HEK293 (cell line): Measurements from ENCODE around the gene PBXIP1.

Experiments used
- TCF7L2 ChIP-seq: IDR thresholded peaks from 2 replicates; pipeline ENCODE4 v1.6.1; 2011; ENCODE audit warnings: low read depth, mild to moderate bottlenecking, inconsistent platforms, low read length, moderate library complexity, borderline replicate concordance
- ZNF114 ChIP-seq: fragments of 450-650 bp; formaldehyde crosslinking; IDR thresholded peaks from 2 replicates; pipeline ENCODE4 v1.5.0; 2017; ENCODE audit warnings: missing biosample characterization, missing genetic modification characterization
- TF ChIP-seq, protein P1 (sequence below): fragments of 450-650 bp; formaldehyde crosslinking; IDR thresholded peaks from 2 replicates; pipeline ENCODE4 v1.5.1; 2016; ENCODE audit warnings: missing biosample characterization, missing genetic modification characterization

DNA sequence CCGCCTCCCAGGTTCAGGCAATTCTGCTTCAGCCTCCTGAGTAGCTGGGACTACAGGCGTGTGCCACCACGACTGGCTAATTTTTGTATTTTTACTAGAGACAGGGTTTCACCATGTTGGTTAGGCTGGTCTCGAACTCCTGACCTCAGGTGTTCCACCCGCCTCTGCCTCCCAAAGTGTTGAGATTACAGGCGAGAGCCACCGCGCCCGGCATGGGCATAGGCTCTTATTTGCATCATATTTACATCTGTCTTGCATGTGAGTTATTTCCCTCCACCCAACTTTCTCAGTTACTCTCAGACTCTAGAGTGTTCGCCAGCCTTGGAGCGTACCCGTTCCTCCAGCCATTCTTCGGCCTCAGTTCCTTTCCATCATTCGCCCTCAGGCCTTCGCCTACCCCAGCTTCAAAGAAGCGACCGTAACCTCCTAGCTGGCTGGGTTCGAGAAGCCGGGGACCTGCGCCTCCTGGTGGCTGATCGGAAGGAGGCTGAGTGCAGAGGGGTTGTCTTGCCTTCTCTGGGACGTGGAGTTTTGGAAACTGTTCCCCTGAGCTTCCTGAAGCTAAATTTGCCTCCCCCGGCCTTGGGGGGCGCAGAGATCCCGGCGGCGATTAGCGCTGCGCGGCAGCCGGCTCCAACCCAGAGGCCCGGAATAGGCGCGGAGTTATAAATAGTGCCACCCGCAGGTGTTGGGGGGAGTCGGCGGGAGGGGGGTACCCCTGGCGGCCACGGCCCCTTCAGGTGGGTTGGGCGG lies 43.1 kb upstream of the PBXIP1 start:
- TF ChIP-seq ZNF114 (tag by site-specific recombination) (no peak), TCF7L2 (peak; percentile 80; the same call in 1 of the 2 replicates)
- TF ChIP-seq, protein P1, sequence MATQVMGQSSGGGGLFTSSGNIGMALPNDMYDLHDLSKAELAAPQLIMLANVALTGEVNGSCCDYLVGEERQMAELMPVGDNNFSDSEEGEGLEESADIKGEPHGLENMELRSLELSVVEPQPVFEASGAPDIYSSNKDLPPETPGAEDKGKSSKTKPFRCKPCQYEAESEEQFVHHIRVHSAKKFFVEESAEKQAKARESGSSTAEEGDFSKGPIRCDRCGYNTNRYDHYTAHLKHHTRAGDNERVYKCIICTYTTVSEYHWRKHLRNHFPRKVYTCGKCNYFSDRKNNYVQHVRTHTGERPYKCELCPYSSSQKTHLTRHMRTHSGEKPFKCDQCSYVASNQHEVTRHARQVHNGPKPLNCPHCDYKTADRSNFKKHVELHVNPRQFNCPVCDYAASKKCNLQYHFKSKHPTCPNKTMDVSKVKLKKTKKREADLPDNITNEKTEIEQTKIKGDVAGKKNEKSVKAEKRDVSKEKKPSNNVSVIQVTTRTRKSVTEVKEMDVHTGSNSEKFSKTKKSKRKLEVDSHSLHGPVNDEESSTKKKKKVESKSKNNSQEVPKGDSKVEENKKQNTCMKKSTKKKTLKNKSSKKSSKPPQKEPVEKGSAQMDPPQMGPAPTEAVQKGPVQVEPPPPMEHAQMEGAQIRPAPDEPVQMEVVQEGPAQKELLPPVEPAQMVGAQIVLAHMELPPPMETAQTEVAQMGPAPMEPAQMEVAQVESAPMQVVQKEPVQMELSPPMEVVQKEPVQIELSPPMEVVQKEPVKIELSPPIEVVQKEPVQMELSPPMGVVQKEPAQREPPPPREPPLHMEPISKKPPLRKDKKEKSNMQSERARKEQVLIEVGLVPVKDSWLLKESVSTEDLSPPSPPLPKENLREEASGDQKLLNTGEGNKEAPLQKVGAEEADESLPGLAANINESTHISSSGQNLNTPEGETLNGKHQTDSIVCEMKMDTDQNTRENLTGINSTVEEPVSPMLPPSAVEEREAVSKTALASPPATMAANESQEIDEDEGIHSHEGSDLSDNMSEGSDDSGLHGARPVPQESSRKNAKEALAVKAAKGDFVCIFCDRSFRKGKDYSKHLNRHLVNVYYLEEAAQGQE (tag by site-specific recombination), result no peak
